H9 (cell line): ENCODE measurements around the gene RADIL. TPM values are rescaled to one million over a fixed set of nuclear protein-coding genes. Genes with fewer than 3 reads are reported as not detected.

Experiments
- DNase-seq: peaks from one replicate; pipeline ENCODE4 v3.0.0-alpha.2; 2017
- H2AFZ ChIP-seq: one replicate; pipeline ENCODE4 v1.6.1; 2013; ENCODE audit warnings: mild to moderate bottlenecking, low read length, control low read depth, moderate library complexity
- H2AK5ac ChIP-seq: 2 replicates; pipeline ENCODE4 v1.6.1; 2013; ENCODE audit warnings: low read length, control low read depth, mixed read lengths; ENCODE audit not compliant: insufficient read length
- H2BK120ac ChIP-seq: one replicate; pipeline ENCODE4 v1.6.1; 2013; ENCODE audit warnings: low read depth, mild to moderate bottlenecking, low read length, control low read depth, inconsistent platforms; ENCODE audit not compliant: poor library complexity, severe bottlenecking
- H2BK12ac ChIP-seq: 2 replicates; pipeline ENCODE4 v1.6.1; 2013; ENCODE audit warnings: low read length, control low read depth, mixed read lengths, low read depth; ENCODE audit not compliant: insufficient read length
- H2BK15ac ChIP-seq: 2 replicates; pipeline ENCODE4 v1.6.1; 2013; ENCODE audit warnings: low read depth, low read length, control low read depth
- H2BK20ac ChIP-seq: one replicate; pipeline ENCODE4 v1.6.1; 2013; ENCODE audit warnings: low read depth, mild to moderate bottlenecking, low read length, control low read depth, inconsistent platforms; ENCODE audit not compliant: poor library complexity, severe bottlenecking
- H2BK5ac ChIP-seq: 2 replicates; pipeline ENCODE4 v1.6.1; 2013; ENCODE audit warnings: low read length, control low read depth, mixed read lengths; ENCODE audit not compliant: insufficient read length
- H3K14ac ChIP-seq: 2 replicates; pipeline ENCODE4 v1.6.1; 2013; ENCODE audit warnings: low read length, control low read depth; ENCODE audit not compliant: insufficient read depth
- H3K18ac ChIP-seq: 2 replicates; pipeline ENCODE4 v1.6.1; 2013; ENCODE audit warnings: low read depth, mild to moderate bottlenecking, mixed read lengths, low read length, control low read depth; ENCODE audit not compliant: insufficient read length
- H3K23ac ChIP-seq: 2 replicates; pipeline ENCODE4 v1.6.1; 2013; ENCODE audit warnings: low read length, control low read depth, mixed read lengths, low read depth; ENCODE audit not compliant: insufficient read length
- H3K23me2 ChIP-seq: 2 replicates; pipeline ENCODE4 v1.6.1; 2013; ENCODE audit warnings: low read depth, mild to moderate bottlenecking, mixed read lengths, low read length, control low read depth; ENCODE audit not compliant: insufficient read length, poor library complexity, severe bottlenecking
- H3K27ac ChIP-seq: 2 replicates; pipeline ENCODE4 v1.5.1; 2013; ENCODE audit warnings: low read length, control low read depth, mixed read lengths, low read depth; ENCODE audit not compliant: insufficient read length
- H3K27me3 ChIP-seq: 2 replicates; pipeline ENCODE4 v1.6.1; 2013; ENCODE audit warnings: low read length, control low read depth, inconsistent platforms; ENCODE audit not compliant: insufficient read depth
- H3K4ac ChIP-seq: 2 replicates; pipeline ENCODE4 v1.6.1; 2013; ENCODE audit warnings: low read depth, mild to moderate bottlenecking, control low read depth, inconsistent platforms, low read length, moderate library complexity
- H3K4me1 ChIP-seq: 2 replicates; pipeline ENCODE4 v1.6.1; 2013; ENCODE audit warnings: low read length, control low read depth, inconsistent platforms; ENCODE audit not compliant: insufficient read depth
- H3K4me2 ChIP-seq: 2 replicates; pipeline ENCODE4 v1.6.1; 2013; ENCODE audit warnings: low read length, control low read depth, mixed read lengths; ENCODE audit not compliant: insufficient read length, insufficient read depth
- H3K56ac ChIP-seq: 2 replicates; pipeline ENCODE4 v1.6.1; 2013; ENCODE audit warnings: low read depth, mild to moderate bottlenecking, mixed read lengths, low read length, control low read depth; ENCODE audit not compliant: insufficient read length
- H3K79me1 ChIP-seq: 2 replicates; pipeline ENCODE4 v1.6.1; 2013; ENCODE audit warnings: low read depth, mild to moderate bottlenecking, moderate library complexity, low read length, control low read depth, inconsistent platforms; ENCODE audit not compliant: insufficient read depth, poor library complexity, severe bottlenecking
- H3K79me2 ChIP-seq: 2 replicates; pipeline ENCODE4 v1.6.1; 2013; ENCODE audit warnings: low read length, control low read depth, inconsistent platforms; ENCODE audit not compliant: insufficient read depth
- H3K9ac ChIP-seq: 2 replicates; pipeline ENCODE4 v1.6.1; 2013; ENCODE audit warnings: low read length, control low read depth, mixed read lengths; ENCODE audit not compliant: insufficient read length; ENCODE audit errors: extremely low read depth
- H3K9me3 ChIP-seq: one replicate; pipeline ENCODE4 v1.6.1; 2013; ENCODE audit warnings: low read depth, low read length, inconsistent platforms; ENCODE audit not compliant: control insufficient read depth
- H3T11ph ChIP-seq: one replicate; pipeline ENCODE4 v1.6.1; 2013; ENCODE audit warnings: mild to moderate bottlenecking, low read length, control low read depth, inconsistent platforms
- H4K20me1 ChIP-seq: one replicate; pipeline ENCODE4 v1.6.1; 2013; ENCODE audit not compliant: control insufficient read depth, insufficient read length, insufficient read depth
- H4K5ac ChIP-seq: 2 replicates; pipeline ENCODE4 v1.6.1; 2013; ENCODE audit warnings: low read depth, mild to moderate bottlenecking, mixed read lengths, low read length, control low read depth; ENCODE audit not compliant: insufficient read length
- H4K8ac ChIP-seq: replicated peaks from 2 replicates; pipeline ENCODE4 v1.6.1; 2013; ENCODE audit warnings: low read length, control low read depth, mixed read lengths, low read depth; ENCODE audit not compliant: insufficient read length
- H4K91ac ChIP-seq: 2 replicates; pipeline ENCODE4 v1.6.1; 2013; ENCODE audit warnings: low read depth, mild to moderate bottlenecking, moderate library complexity, mixed read lengths, low read length, control low read depth; ENCODE audit not compliant: insufficient read length
- H3K27ac Mint-ChIP-seq, 3 experiments: 2 replicates in 2 of 3; 3 replicates in 1 of 3; pipeline ENCODE4 v1.8.0; 2020 to 2021; ENCODE audit warnings: mixed read lengths in 3 of 3, mild to moderate bottlenecking in 1 of 3, moderate library complexity in 1 of 3
- H3K27me3 Mint-ChIP-seq: 2 replicates; pipeline ENCODE4 v1.8.0; 2021; ENCODE audit warnings: low read depth, mild to moderate bottlenecking, moderate library complexity, mixed read lengths
- H3K36me3 Mint-ChIP-seq, 3 experiments: 2 replicates in 2 of 3; 3 replicates in 1 of 3; pipeline ENCODE4 v1.8.0; 2020 to 2021; ENCODE audit warnings: low read depth in 3 of 3, mixed read lengths in 3 of 3; ENCODE audit not compliant: insufficient read depth in 1 of 3
- H3K4me1 Mint-ChIP-seq, 2 experiments: 2 replicates each; pipeline ENCODE4 v1.8.0; 2020; ENCODE audit warnings: mixed read lengths in 2 of 2
- H3K4me3 Mint-ChIP-seq, 2 experiments: 2 replicates in 1 of 2; 3 replicates in 1 of 2; pipeline ENCODE4 v1.8.0; 2020 to 2021; ENCODE audit warnings: mild to moderate bottlenecking in 2 of 2, mixed read lengths in 2 of 2, moderate library complexity in 1 of 2
- H3K9me3 Mint-ChIP-seq, 2 experiments: 2 replicates in 1 of 2; 3 replicates in 1 of 2; pipeline ENCODE4 v1.8.0; 2020; ENCODE audit warnings: mild to moderate bottlenecking in 2 of 2, mixed read lengths in 2 of 2, moderate library complexity in 1 of 2
- WGBS: extraction: QIAGEN DNeasy Blood & Tissue Kit; methylation state at CpG from one replicate; pipeline ENCODE4 v1.1.7; 2013; ENCODE audit warnings: missing lambda C conversion rate, low lambda C conversion rate, mixed read lengths; ENCODE audit not compliant: insufficient read length; ENCODE audit errors: extremely low coverage; 5-methylcytosine and 5-hydroxymethylcytosine counted together
- total RNA-seq: library from RNA; stranded (reverse); gene quantifications from 2 replicates; pipeline ENCODE4 v1.2.1, GENCODE V29; 2021
- TF ChIP-seq, protein P1 (sequence below): fragments of 200-600 bp; sonication (generic); conservative IDR thresholded peaks from 3 replicates; pipeline ENCODE4 v1.8.0; 2021; ENCODE audit warnings: antibody characterized with exemption, mild to moderate bottlenecking

The RADIL gene
- total RNA-seq, 1 experiment from 2014 or later: 4.7 TPM

DNA sequence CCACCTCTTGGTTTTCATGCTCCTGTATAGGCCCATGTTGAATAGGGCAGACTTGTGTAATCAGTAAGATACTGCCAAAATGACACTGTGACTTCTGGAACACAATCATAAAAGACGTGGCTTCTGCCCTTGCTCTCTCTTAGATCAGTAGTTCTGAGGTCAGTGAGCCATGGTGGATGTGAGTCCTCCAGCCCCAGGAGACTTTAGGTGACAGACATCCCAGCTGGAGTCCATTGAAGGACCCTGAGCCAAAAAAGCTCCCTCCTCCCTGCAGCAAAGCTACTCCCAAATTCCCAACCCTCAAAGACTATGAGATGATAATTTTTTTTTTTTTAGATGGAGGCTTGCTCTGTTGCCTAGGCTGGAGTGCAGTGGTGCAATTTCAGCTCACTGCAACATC is 3.2 kb upstream of the RADIL start:
- Histone ChIP-seq H2BK5ac (no peak overlapping the region), H4K20me1 (no peaks in the 10 kb centered on the region), H3K23me2 (peaks cover 11% of the 10 kb centered on the region), H4K8ac (no peak overlapping the region), H3K4me1 (no peaks in the 10 kb centered on the region), H3K9ac (no peak overlapping the region), H2AK5ac (no peak overlapping the region), H3K18ac (no peak overlapping the region), H2BK15ac (no peak overlapping the region), H3K9me3 (no peaks in the 10 kb centered on the region), H3K27me3 (no peaks in the 10 kb centered on the region), H3K14ac (no peak overlapping the region), H3K23ac (no peak overlapping the region), H2BK120ac (no peak overlapping the region), H3K4me2 (no peak overlapping the region), H3K4ac (no peak overlapping the region), H2AFZ (no peak overlapping the region), H4K5ac (no peak overlapping the region), H3K79me1 (no peaks in the 10 kb centered on the region), H3T11ph (no peak overlapping the region), H2BK12ac (no peak overlapping the region), H3K79me2 (no peaks in the 10 kb centered on the region), H3K56ac (no peak overlapping the region), H2BK20ac (no peak overlapping the region), H3K27ac (no peak overlapping the region), H4K91ac (no peak overlapping the region)
- Mint-ChIP-seq H3K27me3 (peaks cover 18% of the 10 kb centered on the region), H3K9me3 (no peaks in the 10 kb centered on the region; a peak in 2 of 5 replicates), H3K4me3 (no peak overlapping the region), H3K27ac (no peak overlapping the region), H3K4me1 (peaks cover 11 to 15% of the 10 kb centered on the region in 2 experiments), H3K36me3 (no peaks in the 10 kb centered on the region; a peak in 1 of 7 replicates)
- no peak for DNase-seq
- TF ChIP-seq, protein P1, sequence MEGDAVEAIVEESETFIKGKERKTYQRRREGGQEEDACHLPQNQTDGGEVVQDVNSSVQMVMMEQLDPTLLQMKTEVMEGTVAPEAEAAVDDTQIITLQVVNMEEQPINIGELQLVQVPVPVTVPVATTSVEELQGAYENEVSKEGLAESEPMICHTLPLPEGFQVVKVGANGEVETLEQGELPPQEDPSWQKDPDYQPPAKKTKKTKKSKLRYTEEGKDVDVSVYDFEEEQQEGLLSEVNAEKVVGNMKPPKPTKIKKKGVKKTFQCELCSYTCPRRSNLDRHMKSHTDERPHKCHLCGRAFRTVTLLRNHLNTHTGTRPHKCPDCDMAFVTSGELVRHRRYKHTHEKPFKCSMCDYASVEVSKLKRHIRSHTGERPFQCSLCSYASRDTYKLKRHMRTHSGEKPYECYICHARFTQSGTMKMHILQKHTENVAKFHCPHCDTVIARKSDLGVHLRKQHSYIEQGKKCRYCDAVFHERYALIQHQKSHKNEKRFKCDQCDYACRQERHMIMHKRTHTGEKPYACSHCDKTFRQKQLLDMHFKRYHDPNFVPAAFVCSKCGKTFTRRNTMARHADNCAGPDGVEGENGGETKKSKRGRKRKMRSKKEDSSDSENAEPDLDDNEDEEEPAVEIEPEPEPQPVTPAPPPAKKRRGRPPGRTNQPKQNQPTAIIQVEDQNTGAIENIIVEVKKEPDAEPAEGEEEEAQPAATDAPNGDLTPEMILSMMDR: no peak
- no CpG with 5 or more reads among the region's 1 CpG for WGBS
